IMR-90 (cell line): Measurements from ENCODE around the gene DUT.

Source experiments
- CEBPB ChIP-seq: IDR thresholded peaks from 2 replicates; pipeline ENCODE4 v1.6.1; 2012; ENCODE audit warnings: low read depth, low read length, improper control_type of control experiment
- MAFK ChIP-seq: IDR thresholded peaks from 2 replicates; pipeline ENCODE4 v1.6.1; 2012; ENCODE audit warnings: low read depth, low read length, improper control_type of control experiment
- MAZ ChIP-seq: IDR thresholded peaks from 2 replicates; pipeline ENCODE4 v1.6.1; 2012; ENCODE audit warnings: low read depth, mild to moderate bottlenecking, low read length, improper control_type of control experiment, moderate library complexity, borderline replicate concordance
- RAD21 ChIP-seq: IDR thresholded peaks from 2 replicates; pipeline ENCODE4 v1.6.1; 2012; ENCODE audit warnings: low read length, improper control_type of control experiment
- RCOR1 ChIP-seq: IDR thresholded peaks from 2 replicates; pipeline ENCODE4 v1.6.1; 2012; ENCODE audit warnings: mild to moderate bottlenecking, low read length, improper control_type of control experiment; ENCODE audit not compliant: insufficient replicate concordance
- TF ChIP-seq, protein P1 (sequence below): conservative IDR thresholded peaks from 2 replicates; pipeline ENCODE4 v1.5.1; 2012; ENCODE audit warnings: mild to moderate bottlenecking, low read depth, low read length, improper control_type of control experiment

DNA sequence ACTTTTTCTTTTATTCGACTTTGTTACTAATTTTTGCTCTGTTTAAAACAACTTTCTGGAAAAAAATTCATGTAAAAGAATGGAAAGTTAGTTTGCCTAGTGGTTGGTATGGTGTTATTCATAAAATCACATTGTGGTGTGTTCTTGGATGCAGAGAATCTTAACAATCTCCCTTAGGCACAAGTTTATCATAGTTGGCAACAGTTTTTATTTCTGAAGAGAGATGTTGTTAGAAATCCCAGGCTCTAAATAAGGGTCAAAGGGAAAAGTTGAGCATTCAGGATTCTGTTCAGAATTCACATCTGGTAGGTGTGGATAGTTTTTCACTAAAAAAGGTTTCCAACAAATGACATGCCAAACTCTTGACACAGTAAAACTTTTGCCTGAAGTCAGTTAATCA, 6.4 kb downstream of the DUT start:
- TF ChIP-seq CEBPB = no peak
- TF ChIP-seq, protein P1, sequence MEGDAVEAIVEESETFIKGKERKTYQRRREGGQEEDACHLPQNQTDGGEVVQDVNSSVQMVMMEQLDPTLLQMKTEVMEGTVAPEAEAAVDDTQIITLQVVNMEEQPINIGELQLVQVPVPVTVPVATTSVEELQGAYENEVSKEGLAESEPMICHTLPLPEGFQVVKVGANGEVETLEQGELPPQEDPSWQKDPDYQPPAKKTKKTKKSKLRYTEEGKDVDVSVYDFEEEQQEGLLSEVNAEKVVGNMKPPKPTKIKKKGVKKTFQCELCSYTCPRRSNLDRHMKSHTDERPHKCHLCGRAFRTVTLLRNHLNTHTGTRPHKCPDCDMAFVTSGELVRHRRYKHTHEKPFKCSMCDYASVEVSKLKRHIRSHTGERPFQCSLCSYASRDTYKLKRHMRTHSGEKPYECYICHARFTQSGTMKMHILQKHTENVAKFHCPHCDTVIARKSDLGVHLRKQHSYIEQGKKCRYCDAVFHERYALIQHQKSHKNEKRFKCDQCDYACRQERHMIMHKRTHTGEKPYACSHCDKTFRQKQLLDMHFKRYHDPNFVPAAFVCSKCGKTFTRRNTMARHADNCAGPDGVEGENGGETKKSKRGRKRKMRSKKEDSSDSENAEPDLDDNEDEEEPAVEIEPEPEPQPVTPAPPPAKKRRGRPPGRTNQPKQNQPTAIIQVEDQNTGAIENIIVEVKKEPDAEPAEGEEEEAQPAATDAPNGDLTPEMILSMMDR = no peak
- no peak for TF ChIP-seq MAZ
- no peak for TF ChIP-seq RAD21
- no peak for TF ChIP-seq RCOR1
- TF ChIP-seq MAFK = no peak
